Raji (cell line): Measurements from ENCODE around the gene TMEM179B.

Source experiments
- POLR2A ChIP-seq: IDR thresholded peaks from 2 replicates; pipeline ENCODE4 v1.6.1; 2011; ENCODE audit warnings: low read depth, low read length, control low read depth; ENCODE audit not compliant: insufficient read depth

The TMEM179B gene, protein sequence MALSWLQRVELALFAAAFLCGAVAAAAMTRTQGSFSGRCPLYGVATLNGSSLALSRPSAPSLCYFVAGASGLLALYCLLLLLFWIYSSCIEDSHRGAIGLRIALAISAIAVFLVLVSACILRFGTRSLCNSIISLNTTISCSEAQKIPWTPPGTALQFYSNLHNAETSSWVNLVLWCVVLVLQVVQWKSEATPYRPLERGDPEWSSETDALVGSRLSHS

DNA sequence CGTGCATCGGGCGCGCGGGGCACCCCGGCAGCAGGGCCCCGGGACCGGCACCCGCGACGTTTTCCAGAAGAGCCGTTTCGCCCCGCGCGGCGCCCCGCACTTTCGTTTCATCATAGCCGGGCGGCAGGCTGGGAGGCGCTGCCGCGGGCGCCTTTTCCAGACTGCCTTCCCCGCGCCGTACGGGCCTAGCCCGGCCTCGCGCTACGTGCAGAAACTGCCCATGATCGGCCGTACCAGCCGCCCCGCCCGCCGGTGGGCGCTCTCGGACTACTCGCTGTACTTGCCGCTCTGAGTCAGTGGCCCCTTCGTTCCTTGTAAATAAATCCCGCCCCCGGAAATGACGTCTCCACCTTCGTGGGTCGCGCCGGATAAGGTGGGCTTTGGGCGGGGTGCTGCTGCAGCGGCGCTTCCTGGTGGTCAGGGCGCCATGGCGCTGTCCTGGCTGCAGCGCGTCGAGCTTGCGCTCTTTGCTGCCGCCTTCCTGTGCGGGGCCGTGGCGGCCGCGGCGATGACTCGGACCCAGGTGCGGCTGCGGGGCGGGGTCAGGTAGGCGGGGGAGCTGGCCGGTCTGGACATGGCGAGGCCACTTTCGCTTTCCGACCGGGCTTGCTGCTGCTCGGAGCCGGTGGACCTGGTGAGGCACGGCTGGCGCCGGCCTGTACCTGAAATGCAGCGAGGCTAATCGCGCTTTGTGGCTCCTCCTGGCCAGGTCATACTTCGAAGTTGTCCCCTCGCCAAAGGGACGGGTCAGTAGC is at the start of gene TMEM179B:
Gene TMEM179B (plus strand): TSS at position 398 of the 755 bp plus-strand sequence. CDS start 30 bp downstream, at position 428.
- peak; percentile 99 for TF ChIP-seq POLR2A

DNA sequence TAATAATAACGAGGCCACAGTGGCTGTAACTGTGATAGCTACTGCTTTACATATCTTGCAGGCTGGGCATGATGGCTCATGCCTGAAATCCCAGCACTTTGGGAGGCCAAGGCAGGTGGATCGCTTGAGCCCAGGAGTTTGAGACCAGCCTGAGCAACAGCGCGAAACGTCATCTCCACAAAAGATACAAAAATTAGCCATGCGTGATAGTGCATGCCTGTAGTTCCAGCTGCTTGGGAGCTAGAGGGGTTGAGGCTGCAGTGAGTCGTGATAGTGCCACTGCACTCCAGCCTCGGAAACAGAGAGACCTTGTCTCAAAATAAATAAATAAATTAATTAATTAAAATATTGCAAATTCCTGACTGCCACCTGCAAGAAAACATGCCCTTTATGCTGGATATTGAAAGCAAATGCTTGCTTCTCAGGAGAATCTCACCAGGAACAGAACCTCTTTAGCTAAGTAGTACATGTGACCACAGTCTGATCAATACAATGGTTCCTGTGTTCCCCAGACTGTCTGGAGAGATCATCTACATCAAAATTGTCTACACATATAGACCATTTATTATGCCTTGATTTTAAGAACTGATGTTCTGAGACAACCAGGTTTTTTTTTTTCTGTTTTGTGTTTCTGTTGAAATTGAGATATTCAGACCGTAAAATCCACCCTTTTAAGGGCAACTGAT is 39.6 kb upstream of the TMEM179B start:
- TF ChIP-seq POLR2A, result no peak

DNA sequence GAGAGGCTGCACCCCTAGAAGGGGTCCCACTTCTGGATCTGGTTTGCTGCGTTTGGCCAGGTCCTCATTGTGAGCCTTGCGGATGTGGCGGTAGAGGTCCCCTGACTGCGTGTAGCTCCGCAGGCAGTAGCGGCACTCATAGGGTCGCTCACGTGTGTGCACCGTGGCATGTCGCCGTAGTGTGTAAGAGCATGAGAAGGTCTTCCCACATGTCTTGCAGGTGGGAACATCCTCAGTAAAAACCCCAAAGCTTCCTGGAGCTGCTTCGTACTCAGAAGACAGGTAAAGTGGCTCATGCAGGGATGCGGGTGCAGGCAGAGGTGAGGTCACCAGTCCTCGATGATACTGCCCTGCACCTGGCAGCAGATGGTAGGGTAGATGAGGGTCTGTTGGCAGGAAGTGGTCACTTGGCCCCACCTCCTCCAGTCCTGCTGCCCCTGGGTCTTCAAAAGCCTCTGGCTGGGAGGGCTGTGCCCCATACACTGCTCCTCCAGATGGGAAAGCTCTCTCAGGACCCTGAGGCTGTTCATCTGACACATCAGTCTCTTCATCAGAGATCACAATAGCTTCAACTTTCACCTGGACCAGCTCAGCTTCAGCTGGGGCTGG is 34.9 kb upstream of the TMEM179B start:
- no peak for TF ChIP-seq POLR2A

DNA sequence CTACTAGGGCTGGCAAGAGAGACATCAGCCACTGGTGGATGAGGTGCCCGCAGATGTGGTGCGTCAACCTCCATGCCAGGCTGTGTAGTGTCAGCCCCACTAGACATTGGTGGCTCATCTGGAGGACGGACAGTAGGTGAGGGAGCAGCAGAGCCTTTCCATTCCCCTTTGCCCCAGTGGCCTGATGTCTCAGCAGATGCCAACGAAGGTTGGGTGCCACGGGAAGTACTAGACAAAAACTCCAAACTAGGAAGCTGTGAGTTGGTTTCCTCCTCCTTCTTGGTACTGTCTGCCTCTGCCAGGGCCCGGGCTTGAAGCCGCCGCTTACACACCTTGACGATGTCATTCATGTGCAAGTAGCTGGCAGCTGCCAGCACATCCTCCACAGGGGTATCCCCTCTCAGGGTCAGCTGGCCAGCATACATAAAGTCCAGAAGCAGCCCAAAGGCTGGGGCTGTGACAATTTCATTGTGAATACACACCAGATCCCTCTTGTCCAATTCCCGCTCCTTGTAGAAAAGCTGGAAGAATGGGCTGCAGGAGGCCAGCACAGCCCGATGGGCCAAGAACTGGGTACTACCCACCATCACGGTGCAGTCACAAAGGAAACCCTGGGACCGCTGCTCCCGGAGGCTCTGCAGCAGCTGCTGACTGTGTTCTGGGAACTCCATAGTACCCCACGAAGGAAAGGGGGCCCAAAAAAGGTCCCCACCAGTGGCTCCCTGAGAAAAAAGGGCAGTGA is 34.0 kb upstream of the TMEM179B start:
- TF ChIP-seq POLR2A, result no peak

DNA sequence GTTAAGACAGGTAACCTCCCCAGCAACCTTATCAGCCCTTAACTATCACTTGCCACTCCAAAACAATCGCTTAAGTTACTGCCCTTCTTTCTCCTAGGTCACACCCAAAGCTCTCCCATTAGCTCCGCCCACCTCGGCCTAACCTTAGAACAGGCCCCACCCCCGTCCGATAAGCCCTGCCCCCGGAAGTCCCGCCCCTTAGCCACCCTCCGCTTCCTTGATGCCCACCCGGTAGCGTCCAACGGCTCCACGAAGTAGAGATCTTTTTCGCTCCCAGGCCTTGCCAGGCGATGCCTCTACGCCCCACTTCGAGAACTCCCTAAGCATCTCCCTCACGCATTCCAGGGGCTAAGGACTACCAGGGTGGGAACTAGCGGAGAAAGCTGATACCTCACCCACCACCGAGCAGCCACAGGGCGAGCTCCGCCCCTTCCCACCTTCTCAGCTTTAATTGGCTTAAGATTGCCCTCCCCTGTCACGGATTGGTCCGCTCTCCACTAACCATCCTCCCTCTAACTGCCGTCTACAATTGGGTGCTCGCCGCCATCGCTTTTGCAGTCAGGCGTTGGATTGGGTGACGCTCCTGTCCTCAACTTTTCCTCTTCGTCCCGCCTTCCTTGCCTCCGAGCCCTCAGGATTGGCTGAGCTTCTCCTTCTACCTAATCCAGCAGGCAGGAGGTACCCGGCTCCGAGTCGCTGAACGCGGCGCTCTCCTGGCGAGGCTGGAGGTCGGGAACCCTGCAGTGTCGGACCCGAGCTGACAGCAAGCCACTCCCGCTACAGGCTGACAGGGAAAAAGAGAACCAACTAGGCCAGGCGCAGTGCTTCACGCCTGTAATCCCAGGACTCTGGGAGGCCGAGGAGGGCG is 33.2 kb upstream of the TMEM179B start, which contains the start of gene ZBTB3:
Gene ZBTB3 (minus strand): TSS at position 425 of the 868 bp plus-strand sequence. CDS start 496 bp downstream, outside the sequence.
- TF ChIP-seq POLR2A, result peak; percentile 90

DNA sequence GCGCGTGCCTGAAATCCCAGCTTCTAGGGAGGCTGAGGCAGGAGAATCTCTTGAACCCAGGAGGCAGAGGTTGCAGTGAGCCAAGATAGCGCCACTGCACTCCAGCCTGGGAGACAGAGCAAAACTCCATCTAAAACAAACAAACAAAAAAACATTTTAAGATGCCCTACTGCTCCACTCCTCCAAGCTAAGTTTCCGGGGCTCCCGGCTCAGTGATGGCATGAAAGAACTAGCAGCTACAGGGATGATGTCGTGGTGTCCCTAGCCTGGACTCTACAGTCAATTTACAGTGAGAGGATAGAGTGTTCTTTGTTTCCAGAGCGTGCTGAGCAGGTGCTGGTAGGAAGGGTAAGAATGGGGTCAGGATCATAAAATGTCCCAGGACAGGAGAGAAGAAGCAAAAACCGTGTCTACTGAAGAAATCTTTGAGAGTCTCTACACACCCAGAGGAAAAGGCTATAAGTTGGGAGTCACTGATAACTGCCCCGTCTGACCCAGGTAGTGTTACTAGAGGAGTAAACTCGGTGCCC is 32.1 kb upstream of the TMEM179B start:
- no peak for TF ChIP-seq POLR2A

DNA sequence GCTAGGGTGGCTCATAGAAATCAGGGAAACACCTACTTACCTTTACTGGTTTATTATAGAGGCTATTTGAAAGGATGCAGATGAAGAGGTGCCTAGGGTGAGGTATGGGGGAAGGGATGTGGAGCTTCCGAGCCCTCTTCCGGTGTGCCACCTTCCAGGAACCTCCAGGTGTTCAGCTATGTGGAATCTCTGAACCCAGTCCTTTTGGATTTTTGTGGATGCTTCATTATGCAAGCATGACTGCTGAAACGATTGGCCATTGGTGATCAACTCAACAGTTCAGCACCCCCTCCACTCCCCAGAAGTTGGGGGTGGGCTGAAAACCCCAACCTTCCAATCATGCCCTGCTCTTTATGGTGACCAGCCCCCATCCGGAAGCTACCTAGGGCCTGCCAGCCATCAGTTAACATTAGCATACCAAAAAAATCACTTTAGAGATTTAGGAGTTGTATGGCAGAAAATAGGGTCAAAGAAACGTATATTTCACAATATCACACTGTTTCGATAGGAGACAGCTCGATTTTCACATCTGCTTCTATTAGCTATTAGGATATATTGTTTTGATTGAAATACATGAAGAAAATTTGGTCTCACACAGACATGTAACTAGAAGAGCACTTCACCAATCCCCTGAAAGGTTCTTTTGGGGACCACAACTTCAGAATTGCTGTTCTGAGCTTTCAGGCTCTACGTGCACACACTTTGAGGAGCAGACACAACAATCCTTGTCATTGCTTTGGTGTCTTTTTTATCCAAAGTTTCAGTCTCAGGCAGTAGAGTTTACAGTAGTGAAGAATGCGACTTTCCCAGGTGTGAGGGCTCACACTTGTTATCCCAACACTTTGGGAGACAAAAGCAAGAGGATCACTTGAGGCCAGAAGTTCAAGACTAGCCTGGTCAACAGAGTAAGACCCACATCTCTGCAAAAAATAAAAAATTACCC is 29.1 kb upstream of the TMEM179B start:
- no peak for TF ChIP-seq POLR2A

DNA sequence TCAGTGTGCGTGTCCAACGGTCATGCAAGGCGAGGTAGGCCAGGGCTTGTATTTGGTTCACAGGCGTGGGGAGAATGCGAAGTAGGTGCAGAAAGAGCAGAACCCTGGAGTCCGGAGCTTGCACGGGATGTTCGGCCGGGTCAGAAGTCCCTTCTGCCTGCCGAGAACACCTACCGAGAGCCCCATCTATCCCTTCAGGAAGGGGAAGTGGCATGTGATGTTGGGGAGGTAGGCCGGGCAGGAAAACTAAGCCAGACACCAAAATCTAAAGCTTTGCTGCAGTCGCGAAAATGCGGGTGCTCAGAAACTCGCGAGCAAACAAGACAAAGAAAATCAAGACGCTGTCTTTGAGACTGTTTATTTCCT is 16.4 kb upstream of the TMEM179B start:
- no peak; the same call in 1 of the 2 replicates for TF ChIP-seq POLR2A

DNA sequence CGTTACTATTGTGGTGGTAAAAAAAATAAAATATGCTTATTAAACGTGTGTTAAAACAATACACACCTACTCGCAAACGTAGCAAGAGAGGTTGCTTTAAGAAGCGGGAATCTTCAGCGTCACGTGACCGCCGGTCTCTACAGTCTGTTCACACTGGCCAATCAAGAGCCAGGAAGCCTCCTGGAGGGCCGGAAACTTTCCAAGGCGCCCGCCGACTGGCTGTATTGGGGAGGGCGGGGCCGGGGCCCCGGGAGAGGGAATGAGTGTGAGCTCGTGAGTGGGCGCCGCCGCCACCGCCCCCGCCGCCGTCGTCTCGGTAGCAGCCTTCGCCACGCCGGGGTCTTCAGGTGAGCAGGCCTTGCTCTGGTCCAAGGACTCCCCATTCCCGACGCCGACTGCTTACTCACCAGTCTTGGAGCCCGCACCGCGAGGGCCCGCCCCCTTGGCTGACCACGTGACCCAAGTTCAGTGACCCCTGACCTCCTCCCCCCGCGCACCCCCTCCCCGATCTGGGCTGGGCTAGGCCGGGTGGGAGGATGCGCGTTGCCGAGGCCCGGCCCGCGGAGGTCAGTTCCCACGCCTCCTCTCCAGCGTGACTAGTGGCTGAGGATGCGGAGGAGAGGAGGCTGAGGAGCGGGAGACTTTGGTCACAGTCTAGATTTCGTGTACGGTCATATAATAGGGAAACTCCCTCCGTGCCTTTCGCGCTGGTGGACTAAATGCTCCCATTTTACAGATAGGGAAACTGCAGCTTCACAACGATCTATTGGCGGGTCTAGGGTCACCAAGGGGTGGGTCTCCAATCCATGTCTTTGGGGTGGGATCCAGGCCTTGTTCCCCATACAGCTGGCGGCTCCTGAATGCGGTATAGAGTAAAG is 15.8 kb upstream of the TMEM179B start, which contains the start of gene TAF6L:
Gene TAF6L (plus strand): TSS at position 253 of the 878 bp plus-strand sequence. CDS start 4,388 bp downstream, outside the sequence.
- peak; percentile 80 for TF ChIP-seq POLR2A

DNA sequence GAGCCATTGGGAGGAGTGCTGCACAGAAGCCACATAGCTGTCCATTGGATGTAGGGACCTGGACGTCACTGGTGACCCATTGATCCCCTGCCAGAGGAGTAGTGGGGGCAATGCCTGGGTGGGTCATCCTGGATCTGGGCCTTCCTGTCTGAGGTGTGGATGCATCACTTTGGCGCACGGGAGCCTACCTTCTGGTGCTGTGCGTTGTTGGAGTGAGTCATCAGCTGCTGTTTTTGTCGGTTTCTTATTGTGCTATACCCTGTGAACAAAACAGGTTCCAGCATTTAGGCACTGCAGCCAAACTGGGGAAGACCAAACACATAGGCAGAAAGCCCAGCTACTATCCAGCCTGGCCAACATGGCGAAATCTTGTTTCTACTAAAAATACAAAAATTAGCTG is 12.8 kb upstream of the TMEM179B start:
- TF ChIP-seq POLR2A, result no peak

DNA sequence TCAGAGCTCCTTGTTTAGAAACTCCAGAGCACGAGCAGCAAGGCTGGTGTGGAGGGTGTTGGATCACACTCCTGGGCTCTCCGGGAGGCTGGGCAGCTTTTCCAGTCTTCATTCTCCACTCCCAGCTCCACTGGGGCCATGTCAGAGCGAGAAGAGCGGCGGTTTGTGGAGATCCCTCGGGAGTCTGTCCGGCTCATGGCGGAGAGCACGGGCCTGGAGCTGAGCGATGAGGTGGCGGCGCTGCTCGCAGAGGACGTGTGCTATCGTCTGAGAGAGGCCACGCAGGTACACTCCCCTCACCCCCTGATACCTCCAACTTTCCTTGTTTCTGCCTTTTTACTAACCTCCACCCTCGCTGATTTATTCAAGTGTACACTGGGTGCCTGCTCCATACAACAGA is 11.6 kb upstream of the TMEM179B start:
- no peak for TF ChIP-seq POLR2A
